ENCODE measurements around the gene ZNF71.

ZNF71 gene

DNA sequence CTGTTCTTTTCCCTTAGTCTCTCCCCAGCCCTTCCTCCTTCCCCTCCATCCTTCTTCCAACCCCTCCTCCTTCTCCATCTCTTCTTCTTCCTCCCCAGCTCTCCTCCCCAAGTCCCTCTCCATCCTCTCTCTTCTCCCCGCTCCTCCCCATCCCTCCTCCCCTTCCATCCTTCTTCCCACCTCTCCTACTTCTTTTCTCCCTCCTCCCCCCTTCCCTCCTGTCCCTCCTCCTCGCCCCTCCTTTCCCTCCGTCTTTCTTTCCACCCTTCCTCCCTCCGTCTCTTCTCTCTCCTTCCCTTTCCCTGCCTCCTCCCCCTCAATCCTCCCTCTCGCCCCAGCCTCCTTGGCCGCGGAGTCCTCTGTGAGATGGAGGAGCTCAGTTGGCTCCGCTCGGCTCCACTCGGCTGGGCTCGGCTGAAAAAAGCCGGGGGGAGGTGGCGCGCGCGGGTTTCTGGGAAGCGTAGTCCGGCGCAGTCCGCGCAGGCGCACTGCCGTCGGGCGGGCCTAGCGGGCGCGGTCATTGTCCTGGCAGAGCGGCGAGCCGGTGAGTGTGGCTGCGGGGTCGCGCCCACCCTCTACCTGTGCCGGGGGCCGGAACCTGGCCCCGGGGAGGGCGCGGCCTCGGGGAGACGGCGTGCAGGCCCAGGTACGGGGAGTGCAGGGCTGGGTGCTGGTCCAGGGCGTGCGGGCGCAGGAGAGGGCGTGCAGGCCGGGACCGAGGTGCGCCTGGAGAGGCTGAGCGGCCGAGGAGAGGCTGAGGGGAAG, at the start of gene ZNF71:
Gene ZNF71, plus strand, starts transcription at position 520 of the 765 bp plus-strand sequence. CDS start 6,257 bp downstream, outside the sequence.
- no peak for DNase-seq

DNA sequence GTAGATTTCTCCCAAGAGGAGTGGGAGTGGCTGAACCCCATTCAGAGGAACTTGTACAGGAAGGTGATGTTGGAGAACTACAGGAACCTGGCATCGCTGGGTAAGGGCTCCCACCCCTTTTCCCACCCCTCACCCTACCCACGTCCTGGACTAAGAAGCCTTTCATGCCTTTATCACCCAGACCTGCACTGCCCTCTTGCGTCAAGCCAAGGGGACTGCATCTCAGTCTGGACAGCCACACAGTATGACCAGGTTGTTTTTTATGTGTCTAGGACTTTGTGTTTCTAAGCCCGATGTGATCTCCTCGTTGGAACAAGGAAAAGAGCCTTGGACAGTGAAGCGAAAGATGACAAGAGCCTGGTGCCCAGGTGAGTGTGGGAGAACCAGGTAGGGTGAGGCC, 47.6 kb upstream of the ZNF71 start:
- no peak for DNase-seq

DNA sequence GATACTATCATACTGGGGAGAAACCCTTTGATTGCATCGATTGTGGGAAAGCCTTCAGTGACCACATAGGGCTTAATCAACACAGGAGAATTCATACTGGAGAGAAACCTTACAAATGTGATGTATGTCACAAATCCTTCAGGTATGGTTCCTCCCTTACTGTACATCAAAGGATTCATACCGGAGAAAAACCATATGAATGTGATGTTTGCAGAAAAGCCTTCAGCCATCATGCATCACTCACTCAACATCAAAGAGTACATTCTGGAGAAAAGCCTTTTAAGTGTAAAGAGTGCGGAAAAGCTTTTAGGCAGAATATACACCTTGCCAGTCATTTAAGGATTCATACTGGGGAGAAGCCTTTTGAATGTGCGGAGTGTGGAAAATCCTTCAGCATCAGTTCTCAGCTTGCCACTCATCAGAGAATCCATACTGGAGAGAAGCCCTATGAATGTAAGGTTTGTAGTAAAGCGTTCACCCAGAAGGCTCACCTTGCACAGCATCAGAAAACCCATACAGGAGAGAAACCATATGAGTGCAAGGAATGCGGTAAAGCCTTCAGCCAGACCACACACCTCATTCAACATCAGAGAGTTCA, 40.7 kb upstream of the ZNF71 start:
- no peak for DNase-seq

DNA sequence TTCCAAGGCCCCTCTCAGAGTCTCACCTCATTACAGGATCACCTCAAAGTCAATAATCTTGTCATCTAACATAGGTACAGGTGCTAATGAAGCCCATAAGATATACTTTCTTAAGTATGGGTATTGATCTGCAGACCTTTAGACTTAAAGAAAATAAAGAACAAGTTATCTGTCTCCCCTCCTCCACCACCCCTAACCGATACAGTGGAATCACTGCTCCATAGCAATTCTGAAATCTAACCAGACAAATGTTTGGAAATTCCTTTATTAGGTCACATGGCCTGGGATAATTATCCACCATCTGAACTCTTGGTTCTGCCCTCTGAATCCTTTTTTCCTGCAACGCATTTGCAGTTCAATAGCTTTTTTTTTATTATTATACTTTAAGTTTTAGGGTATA, 32.3 kb upstream of the ZNF71 start:
- DNase-seq, result no peak

DNA sequence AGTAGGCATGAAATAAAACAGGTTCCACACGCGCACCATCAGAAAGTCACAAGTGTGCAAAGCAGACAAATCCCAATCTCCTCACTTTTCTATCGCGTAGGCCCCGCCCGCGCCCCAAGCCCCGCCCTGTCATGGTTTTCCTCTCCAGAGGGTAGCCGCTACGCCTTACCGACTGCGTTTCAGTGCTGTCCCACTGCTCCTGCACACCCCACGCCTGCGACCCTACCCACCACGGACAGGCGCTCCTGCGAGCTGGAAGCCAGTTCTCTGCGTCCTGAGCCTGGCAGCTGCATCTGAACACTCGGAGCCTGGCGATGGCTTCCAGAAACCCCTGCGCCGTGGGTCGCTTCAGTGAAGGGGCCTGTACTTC, 28.2 kb upstream of the ZNF71 start:
- no peak for DNase-seq

DNA sequence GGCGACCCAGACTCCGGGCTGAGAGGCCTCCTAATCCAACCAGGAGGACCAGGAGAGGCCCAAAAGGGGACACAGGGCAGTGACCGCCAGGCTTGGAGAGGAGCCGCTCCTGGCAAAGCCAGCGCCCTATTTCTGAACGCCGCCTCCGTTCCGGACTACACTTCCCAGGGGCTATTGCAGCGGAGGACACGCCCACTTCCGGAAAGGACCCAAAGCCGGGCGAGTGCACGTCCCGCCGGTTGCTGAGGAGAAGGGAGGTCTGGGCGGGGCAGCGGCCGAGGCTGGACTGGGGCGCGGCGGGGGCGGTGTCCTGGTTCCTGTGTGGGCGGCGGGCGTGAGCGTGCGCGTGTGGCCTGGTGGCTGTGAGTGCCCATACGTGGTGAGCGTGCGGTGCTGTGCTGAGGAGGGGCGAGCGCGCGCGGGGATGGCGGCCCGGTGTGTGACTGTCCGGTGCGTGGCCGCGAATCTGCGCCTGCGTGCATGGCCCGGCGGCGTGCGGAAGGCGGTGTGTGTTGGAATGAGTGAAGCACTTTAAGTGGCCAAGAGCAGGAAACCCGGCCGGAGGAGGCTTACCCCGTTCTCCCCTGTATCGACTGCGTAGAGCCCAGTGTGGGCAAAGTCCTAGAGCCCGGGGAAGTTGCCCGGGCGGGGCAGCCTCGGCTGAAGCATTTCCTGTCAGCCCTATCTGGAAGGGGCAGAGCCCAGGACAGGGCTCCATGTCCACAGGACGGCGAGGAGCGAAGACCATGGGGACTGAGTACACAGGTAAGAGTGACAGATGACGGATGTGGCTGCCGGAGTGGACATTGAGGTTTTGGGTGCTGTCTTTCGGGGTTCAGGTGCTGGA, 27.6 kb upstream of the ZNF71 start, which contains the start of gene ZNF470:
Gene ZNF470, plus strand, starts transcription at position 195 of the 847 bp plus-strand sequence. CDS start 2,844 bp downstream, outside the sequence.
- DNase-seq, result no peak

DNA sequence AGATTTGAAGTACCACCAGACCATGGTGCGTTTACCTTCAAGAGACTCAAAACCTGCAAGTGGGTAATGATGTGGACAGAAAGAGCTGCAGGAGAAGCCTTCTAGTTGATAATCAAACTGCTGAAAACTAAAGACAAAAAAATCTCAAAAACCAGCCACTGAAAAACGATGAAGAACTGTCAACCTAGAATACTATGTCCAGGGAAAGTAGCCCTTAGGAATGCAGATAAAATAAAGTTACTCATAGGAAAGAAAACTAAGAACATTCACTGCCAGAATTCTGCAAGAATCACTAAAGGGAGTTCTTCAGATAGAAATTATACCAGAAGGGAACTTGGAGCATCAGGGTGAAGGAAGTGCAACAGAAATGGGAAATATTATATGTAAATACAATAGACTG, 22.5 kb upstream of the ZNF71 start:
- no peak for DNase-seq

DNA sequence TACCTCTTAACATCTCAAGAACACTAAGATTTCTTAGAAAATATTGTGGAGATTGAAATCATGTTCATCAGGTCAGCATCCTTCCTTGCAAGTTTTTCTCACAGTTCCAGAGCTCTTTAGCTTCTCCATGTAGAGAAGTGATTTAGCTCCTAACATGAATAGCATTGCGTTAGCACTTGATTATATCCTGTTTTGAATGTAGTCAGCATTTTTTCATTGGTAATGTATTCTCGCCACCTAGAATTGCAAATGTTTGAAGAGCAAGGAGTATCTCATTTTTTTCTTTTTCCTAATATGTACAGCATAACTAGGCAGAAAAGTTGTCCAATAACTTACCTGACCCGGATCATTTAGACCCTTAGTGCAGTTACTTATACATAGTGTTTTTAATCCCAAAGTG, 21.2 kb upstream of the ZNF71 start:
- DNase-seq, result no peak

DNA sequence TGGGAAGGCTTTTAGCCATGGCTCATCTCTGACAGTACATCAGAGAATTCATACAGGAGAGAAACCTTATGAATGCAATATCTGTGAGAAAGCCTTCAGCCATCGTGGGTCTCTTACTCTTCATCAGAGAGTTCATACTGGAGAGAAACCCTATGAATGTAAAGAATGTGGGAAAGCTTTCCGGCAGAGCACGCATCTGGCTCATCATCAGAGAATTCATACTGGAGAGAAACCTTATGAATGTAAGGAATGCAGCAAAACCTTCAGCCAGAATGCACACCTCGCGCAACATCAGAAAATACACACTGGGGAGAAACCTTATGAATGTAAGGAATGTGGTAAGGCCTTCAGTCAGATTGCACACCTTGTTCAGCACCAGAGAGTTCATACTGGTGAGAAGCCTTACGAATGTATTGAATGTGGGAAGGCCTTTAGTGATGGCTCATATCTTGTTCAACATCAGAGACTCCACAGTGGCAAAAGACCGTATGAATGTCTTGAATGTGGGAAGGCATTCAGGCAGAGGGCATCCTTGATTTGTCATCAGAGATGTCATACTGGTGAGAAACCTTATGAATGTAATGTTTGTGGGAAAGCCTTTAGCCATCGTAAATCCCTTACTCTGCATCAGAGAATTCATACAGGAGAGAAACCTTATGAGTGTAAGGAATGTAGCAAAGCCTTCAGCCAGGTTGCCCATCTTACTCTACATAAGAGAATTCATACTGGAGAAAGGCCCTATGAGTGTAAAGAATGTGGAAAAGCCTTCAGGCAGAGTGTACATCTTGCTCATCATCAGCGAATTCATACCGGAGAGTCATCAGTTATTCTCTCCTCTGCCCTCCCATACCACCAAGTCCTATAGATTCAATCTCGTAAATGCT, 17.1 kb upstream of the ZNF71 start:
- DNase-seq, result no peak

DNA sequence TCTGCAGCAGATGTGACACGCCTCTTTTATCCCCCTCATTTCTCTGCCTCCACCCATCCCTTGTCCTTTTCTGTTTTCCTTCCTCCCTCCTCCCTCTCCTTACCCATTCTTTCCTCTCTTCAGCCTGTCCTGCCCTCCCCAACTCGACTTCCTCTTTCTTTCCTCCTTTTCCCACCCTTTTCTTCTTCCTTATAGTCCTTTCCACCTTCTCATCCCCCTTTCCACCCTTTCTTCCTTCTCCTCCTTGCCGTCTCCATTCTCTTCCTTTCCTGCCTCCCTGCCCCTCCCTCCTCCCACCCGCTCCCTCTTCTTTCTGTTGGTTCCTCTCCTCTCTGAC, 688 bp upstream of the ZNF71 start:
- no peak for DNase-seq

DNA sequence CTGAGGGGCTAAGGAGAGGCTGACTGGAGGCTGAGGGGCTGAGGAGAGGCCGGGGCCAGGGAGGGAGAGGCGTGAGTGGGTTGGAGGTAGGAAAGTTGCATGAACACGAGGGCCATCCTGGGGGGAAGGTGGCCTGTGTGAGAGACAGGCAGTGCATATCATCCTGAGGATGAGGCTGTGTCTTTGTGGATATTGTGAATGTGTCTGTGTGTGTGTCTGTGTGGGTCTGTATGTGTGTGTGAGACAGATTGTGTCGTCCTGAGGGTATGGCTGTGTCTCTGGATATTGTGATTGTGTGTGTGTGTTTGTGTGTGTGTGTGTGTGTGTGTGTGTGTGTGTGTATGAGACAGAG, 422 bp downstream of the ZNF71 start:
- DNase-seq, result no peak

DNA sequence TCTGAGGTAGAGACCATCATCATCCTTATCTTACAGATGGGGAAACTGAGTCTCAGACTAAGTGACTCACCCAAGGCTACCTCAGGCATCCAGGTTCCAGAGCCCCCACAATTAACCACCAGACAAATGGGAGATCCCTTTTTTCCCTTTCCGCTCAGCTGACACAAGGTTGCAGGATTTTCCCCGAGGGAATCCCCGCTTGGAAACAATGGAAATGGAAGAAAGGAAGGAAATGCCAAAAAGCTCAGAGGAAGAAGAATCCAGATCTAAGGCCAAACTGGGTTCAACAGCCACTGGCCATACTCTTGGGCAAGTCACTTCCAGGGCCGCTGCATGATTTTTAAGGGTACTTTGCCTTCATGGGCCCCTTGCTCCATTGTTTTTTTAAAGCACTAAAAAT, 1.6 kb downstream of the ZNF71 start:
- no peak for DNase-seq

DNA sequence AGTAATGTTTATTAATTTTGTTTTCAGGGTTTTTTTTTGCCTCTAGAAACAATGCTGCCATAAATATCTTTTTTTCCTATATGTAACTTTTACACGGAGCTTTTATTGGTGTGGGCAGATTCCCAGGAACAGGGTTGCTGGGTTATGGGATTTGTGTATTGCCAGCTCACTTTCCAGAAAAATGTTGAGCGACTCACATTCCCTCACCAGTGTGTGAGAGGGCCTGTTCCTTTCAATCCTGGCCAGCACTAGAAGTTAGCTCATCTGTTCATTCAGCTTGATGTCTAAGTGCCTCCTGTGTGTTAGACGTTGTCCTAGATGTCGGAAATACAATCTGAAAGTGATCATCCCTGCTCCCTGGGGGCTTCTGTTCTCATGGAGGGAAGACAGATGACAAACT, 2.6 kb downstream of the ZNF71 start:
- DNase-seq, result no peak

DNA sequence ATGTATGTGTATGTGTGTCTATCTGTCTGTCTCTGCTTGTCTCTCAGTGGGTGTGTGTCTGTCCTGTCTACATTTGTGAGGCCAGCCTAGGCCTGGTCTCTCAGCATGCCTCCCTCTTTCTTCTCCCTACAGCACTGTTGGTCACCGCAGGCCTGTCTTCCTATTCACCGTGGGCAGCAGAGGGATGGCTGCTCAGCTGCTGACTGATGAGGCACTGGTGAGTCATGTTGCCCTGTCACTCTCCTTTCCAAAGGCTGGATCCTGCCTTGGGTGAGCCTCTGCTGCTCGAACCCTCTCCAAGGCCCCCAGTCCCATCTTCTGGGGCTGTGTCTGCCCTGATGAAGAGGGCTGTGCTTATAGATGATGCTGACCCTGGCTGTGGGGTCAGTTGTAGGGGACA, 6.3 kb downstream of the ZNF71 start:
- no peak for DNase-seq

DNA sequence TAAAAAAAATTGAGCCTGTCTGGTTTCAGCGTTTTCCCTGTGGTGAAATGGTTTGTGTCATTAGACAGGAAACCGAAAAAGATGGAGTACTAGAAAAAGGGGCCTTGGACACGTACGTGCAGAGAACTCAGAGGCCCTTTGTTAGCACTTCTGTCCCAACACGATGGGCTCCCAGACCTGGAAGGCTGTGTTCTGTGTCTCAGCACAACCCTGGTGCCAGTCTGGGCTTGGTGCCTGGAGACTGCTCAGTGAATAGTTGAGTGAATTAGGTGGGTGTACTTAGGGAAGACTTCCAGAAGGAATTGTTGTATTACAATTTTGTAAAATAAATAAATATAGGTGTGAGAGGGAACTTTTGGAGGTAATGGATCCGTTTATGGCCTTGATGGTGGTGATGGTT, 8.7 kb downstream of the ZNF71 start:
- no peak for DNase-seq

DNA sequence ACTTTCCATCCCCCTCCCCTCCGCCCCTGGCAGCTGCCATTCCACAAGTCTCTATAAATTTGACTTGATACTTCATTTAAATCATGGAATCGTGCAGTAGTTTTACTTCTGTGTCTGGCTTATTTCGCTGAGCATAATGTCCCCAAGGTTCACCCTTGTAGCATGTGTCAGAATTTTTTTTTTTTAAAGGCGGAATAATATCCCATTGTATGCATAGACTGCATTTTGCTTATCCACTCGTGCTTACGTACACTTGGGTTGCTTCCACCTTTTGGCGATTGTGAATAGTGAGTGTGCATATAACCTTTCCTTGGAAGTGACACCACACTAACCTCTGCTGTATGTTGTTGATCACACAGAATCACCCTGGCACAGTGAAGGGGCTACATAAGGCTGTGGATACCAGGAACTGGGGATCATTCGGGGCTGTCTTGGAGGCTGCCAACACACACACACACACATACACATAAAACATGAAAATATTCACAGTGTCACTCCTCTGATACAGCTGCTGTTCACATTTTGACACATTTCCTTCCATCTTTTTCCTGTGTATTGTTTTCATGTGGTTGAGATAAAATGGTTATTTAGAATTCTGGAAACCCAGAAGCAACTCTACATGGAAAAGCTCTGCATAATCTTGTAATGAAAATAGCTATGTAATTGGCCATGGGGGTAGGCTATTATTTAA, 13.3 kb downstream of the ZNF71 start:
- no peak for DNase-seq

DNA sequence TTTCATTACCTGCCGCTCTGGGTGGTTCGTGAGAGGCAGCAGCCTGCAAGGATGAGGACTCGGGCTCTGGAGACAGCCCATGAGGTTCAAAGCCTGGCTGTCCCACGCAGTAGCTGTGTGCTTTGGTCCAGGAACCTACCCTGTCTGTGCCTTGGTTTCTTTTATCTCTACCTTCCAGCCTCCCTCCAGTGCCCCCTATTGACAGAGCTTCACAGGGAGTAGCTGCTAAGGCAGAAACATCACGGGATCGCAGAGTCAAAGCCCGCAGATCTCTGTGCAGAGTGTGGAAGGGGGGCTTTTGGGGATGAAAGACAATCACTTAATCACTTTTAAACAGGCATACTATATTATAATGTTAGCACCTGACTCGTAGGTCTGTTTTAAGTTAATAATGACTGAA, 16.2 kb downstream of the ZNF71 start:
- DNase-seq, result no peak

DNA sequence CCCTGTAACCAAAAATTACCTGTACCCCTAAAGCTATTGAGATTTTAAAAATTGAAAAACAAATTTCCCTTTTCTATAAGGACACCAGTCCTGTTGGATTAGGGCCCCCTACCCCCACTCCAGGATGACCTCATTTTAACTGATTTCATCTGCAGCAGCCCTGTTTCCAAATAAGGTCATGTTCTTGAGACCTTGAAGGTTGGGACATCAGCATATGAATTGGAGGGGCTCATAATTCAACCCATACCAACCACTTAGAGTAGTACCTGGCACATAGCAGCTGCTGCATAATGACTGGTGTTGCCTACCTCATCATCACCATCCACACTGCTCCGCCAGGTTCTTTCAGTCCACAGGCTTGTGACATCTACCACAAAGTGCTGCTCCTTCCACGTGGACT, 17.6 kb downstream of the ZNF71 start:
- DNase-seq, result no peak

DNA sequence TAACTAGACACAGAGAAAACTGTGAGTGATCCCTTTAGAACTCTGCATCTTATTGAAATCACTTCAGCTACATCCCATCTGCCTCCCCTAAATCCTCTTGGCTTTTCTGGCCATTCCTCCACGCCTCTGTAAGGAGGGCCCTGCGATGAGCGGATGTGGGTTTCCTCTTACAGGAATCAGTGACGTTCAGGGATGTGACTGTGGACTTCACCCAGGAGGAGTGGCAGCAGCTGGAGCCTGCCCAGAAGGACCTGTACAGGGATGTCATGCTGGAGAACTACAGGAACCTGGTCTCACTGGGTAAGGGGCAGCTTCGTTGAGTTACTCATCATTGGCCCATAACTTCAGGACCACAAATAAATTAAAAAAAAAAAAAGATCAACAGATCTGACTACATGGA, 18.5 kb downstream of the ZNF71 start:
- no peak for DNase-seq

DNA sequence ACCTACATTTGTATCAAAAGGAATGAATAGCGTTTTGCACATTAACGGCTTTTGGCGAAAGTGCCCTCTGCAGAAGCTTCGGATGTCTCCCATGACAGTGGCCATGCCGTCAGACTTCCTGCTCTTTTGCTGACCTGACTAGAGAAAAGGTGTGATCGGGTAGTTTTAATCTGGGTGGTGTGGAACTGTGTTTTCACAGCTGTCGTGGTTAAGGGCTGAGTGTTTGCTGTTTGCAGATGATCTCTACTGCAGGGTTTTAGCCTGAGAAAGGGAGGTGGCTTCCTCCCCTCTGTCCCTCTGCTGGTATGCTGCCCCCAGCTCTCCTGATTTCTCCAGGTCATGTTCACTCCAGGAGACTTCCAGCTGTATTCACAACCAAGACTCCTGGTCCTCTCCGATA, 22.4 kb downstream of the ZNF71 start:
- no peak for DNase-seq

DNA sequence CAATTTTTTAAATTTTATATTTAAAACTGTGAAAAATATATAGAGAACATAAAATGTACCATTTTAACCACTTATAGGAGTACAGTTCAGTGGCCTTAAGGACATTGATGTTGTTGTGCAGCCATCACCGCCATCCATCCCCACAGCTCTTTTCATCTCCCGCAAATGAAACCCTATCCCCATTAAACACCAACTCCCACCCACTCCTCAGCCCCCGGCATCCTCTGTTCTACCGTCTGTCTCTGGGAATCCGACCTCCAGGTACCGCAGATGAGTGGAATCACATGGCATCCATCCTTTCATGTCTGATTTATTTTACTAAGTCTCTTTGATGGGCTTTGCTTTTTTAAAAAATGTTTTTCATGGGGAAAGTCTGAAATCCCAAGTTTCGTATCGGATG, 24.0 kb downstream of the ZNF71 start:
- no peak for DNase-seq

DNA sequence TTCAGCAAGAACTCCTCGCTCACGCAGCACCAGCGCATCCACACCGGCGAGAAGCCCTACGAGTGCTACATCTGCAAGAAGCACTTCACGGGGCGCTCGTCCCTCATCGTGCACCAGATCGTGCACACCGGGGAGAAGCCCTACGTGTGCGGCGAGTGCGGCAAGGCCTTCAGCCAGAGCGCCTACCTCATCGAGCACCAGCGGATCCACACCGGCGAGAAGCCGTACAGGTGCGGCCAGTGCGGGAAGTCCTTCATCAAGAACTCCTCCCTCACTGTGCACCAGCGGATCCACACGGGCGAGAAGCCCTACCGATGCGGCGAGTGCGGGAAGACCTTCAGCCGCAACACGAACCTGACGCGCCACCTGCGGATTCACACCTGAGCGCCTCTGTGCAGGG, 27.3 kb downstream of the ZNF71 start:
- DNase-seq, result no peak

DNA sequence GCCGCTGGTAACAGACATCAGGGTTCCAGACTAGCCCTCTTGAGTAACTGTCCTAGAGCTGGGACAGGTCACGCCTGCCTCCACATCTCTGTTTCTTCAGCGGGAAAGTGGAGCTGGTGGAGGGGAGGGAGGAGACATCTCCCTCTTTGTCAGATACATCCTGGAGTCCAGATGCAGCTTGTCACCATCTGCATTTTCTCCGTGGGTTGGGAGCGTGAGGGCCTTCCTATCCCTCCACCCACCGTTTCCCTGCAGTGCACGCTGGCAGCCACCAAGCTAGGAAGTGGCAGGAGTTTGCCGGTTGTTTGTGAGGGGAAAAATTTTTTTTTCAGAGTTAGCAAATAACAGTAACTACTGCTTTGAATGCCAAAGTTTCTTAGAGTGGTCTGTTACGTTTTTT, 27.9 kb downstream of the ZNF71 start:
- no peak for DNase-seq
